Activated CD8-positive, alpha-beta memory T cell treated with anti-CD3 and anti-CD28 coated beads for 36 hours (primary cell): ENCODE results near the gene RTN1. TPM values are rescaled to one million over a fixed set of nuclear protein-coding genes. Genes with fewer than 3 reads are reported as not detected.

Experiments used
- CTCF ChIA-PET: fragments of 350-600 bp; sonication (Branson Sonifier 250); formaldehyde crosslinking; loops from one replicate; lab custom pipeline; 2021; ENCODE audit warnings: antibody characterized with exemption; lab: Charles Lee
- POLR2A ChIA-PET: fragments of 350-600 bp; sonication (Branson Sonifier 250); formaldehyde crosslinking; loops from one replicate; lab custom pipeline; 2021; ENCODE audit warnings: antibody characterized with exemption; lab: Charles Lee
- total RNA-seq, 2 experiments: library from RNA; stranded (reverse); gene quantifications; one replicate each; pipeline ENCODE4 v1.2.3, GENCODE V29; 2021

RTN1 gene
- total RNA-seq, 2 experiments from 2014 or later, result not detected

DNA sequence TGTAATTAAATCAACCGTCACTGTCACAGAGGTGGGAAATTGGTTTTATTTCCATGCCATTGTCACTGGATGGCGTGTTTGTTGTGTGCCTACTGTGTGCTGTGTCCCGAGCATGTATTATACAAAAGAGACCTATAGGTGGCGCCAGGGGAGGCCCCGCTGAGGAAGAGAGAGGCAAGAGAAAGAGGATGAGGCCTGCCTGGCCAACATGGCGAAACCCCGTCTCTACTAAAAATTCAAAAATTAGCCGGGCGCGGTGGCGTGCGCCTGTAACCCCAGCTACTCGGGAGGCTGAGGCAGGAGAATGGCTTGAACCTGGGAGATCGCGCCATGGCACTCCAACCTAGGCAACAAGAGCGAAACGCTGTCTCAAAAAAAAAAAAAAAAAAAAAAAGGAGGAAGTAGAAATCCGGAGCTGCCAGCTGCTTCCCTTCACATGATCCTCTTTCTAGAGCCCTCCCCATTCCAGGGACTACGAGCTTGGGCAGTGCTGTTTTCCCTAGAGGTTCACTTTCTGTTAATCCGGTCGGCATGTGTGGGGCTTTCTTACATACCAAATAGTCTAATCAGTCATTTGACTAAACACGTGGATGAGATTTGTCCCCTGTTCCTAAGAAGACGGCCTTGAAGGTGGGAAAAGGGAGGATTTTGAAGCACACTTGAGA is 287.6 kb downstream of the RTN1 start:
- ChIA-PET CTCF (interaction anchor here (0.7 kb wide), 1 partner anchor 87 kb away, joined by 4 read pairs; no protein-coding TSS in a partner anchor), POLR2A (no interaction called here)

DNA sequence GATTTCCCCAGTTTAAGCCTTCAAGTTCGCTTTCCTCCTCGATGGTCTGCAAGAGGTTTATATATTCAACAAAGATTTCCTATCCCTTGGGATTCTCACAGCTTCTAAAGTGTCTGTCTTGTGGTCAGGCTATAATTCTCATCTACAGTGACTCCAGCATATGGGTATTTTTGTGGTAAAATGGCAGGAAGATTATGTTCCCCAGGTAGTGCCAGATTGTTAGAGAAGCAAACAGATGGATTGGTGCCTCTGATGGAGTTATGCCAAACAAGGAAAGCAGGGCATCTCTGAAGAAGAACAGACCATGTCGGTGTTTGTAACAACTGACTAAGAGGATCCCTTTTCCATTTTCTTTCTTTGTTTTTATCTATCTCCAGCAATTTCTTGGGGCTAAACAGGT is 288.4 kb downstream of the RTN1 start:
- CTCF ChIA-PET, result no interaction called here
- POLR2A ChIA-PET, result no interaction called here

DNA sequence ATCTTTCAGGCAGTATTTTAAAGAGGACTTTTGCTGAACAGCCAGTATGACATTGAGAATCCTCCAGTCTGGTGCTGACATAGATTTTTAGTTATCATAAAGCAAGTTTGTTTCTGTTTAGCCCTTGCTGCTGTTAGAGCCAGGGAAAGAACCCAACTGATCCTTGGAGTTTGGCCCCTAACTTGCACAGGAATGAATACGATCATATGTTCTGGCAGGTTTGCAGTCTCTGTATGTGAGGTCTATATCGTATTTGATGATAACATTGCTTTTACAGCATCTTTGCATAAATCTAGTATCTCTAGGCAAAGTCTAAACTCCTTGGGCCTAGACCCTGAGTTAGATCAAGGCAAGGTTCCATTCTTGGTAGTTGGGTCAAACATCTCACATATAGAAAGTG is 289.7 kb downstream of the RTN1 start:
- CTCF ChIA-PET, result no interaction called here
- POLR2A ChIA-PET, result no interaction called here

DNA sequence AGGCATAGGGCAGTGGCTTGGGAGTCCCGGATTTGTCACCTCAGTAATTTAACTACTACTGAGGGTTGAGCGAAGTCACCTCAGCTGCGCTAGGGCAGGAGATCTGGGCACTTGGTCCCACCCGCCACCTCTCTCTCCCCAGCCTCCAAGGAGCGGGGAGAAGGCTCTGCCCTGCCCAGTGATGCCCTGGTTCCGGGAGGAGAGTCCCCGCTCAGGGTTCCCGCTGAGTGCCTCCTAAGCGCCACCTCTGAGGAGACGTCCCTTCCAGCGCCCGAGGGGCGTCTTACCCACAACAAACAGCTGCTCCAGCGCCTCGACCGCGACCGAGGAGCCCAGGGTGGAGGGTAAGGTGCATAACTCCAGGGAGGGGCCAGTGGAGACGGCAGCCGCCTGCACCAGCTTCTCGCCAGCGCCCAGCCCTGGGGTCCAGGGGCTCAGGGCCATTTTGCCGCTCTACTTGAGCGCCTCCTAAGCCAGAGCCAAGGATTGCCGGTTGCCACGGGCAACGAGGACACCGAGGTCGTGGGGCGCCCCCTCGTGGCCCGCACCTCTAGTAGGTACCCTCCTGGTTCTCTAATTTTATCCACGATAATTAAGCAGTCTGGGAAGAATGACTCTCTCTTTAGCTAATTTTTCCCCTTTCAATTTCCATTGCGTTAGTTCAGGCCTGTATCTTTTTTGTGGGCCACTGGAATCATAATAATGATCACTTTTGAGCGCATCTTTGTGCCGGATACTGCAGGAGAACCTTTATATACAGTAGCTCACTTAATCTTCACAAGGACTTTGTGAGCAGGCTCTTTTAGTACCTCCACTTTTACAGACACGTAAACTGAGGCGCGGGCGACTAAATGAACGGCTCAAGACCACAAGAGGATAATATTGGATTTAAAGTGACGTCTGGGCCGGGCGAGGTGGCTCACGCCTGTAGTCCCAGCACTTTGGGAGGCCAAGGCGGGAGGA is 294.0 kb downstream of the RTN1 start, which contains the start of gene CCDC175:
Gene CCDC175 (minus strand): TSS at position 481 of the 963 bp plus-strand sequence. CDS start 37 bp downstream, at position 444.
- CTCF ChIA-PET, result interaction anchor here (0.6 to 2.1 kb wide), 15 partner anchors 8 to 389 kb away, joined by 3 to 9 read pairs (median 3); partner anchors contain the start of gene L3HYPDH
- POLR2A ChIA-PET, result no interaction called here

DNA sequence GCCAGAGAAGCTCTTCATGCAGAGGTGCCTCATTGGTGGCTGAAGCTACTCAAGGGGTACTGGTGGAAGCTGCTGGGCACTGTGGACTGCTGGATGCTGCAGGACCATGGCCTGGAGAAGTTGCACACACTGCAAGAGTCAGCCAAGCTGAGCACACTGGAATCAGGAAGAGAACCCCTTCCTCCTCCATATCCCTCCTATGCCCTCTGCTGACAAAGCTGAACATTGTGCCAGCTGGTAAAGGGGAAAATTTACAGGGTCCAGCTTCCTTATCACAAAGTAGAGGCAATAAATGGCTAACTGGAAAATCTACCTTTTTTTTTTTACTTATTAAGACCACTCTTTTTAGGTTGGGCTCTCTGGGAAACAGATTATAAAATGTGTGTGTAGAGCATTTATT is 300.5 kb downstream of the RTN1 start:
- CTCF ChIA-PET, result no interaction called here
- POLR2A ChIA-PET, result interaction anchor here (0.7 kb wide), 1 partner anchor 678 kb away, joined by 4 read pairs; no protein-coding TSS in a partner anchor

GRCh38 chr14:59566725-59567124 is 303.9 kb downstream of the RTN1 start:
- ChIA-PET POLR2A (no interaction called here), CTCF (interaction anchor here (1.3 kb wide), 1 partner anchor 10 kb away, joined by 3 read pairs; the partner anchor contains the start of gene CCDC175)

GRCh38 chr14:59566296-59566695 is 304.3 kb downstream of the RTN1 start:
- ChIA-PET CTCF (interaction anchor here (1.3 kb wide), 1 partner anchor 10 kb away, joined by 3 read pairs; the partner anchor contains the start of gene CCDC175), POLR2A (no interaction called here)

DNA sequence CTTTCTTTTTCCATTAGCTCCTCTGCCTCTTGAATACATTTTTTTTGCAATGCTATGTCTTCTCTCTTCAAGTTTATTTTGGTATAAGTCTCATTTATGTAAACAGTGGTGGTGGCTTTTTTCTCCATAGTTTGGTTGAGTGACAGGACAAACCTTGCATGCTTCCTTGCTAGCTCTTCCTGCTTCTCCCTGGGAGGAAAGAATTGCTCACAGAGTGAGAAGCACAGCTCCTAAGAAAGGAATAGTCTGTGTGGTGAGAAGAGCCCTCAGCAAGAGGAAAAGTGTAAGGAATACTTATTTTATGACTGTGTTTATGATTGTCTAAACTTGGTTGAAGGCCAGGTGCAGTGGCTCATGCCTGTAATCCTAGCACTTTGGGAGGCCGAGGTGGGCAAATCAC is 305.5 kb downstream of the RTN1 start:
- POLR2A ChIA-PET, result no interaction called here
- CTCF ChIA-PET, result interaction anchor here (1.3 kb wide), 1 partner anchor 12 kb away, joined by 3 read pairs; the partner anchor contains the start of gene CCDC175

- POLR2A ChIA-PET, result no interaction called here
- CTCF ChIA-PET, result no interaction called here
Measured at GRCh38 chr14:59564366-59564765, 306.2 kb downstream of the RTN1 start.

DNA sequence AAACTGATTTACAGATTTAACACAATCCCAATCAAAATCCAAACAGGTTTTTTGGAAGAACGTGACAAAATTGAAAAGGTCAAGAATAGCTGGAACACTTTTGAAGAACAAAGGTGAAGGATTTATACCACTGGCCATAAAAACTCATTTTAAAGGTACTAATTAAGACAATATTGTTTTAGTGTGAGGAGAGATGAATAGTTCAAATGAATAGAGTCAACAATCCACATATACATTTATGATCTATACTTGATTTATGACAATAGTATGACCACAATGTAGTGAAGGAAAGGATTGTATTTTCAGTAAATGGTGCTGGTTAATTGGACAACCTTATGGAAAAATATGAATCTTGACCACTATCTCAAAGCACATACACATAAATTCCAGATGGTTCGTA is 323.3 kb downstream of the RTN1 start:
- POLR2A ChIA-PET, result no interaction called here
- CTCF ChIA-PET, result no interaction called here

Other genes with a start within 250 kb of the RTN1 start
- not detected for gene LRRC9, start 49.4 kb upstream of the RTN1 start, total RNA-seq
- gene PCNX4, start 221.1 kb upstream of the RTN1 start, total RNA-seq, result 10 to 100 TPM; 30.3 to 37.6 TPM